GM19025 (cell line): Measurements from ENCODE around the gene SHD.
"Not testable (repeated sequence)": the region's sequence is repeated elsewhere in the genome, so short reads cannot be mapped to it uniquely, and the experiment has no call there.

Source experiments
- ATAC-seq: cut with Tn5 transposase; IDR thresholded peaks from one replicate; pipeline ENCODE4 v1.9.1; 2021; ENCODE audit warnings: mild to moderate bottlenecking, low read depth, moderate library complexity; ENCODE audit not compliant: unreplicated experiment

The SHD gene

GRCh38 chr19:4322942-4323665, 44.0 kb downstream of the SHD start:
- ATAC-seq, result no peak

GRCh38 chr19:4323692-4324091, 44.6 kb downstream of the SHD start:
- ATAC-seq, result no peak

GRCh38 chr19:4324228-4324627, 45.2 kb downstream of the SHD start:
- ATAC-seq, result no peak

- ATAC-seq, result no peak
Measured at GRCh38 chr19:4326215-4326836, 47.3 kb downstream of the SHD start.

DNA sequence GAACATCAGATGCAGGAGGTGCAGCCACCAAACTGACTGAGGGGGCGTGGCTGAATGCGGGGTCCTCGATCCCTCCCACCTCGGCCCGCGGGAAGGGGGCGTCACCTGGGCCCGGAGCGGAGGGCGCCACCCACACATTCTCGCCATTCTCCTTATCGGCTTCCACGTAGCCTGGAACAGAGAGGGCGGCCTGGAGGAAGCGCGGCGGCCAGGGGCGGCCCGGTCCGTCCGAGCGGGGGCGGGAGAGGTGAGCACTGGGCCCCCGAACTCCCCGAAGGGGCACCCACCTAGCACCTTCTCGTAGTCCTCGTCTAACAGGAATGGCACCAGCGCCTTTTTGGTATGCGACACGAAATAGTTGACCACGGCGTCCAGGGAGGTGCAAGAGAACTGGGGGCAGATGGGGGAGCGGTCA, 47.8 kb downstream of the SHD start:
- no peak for ATAC-seq

- ATAC-seq, result no peak
Measured at GRCh38 chr19:4327252-4327876, 48.3 kb downstream of the SHD start.

GRCh38 chr19:4327877-4328242, 48.8 kb downstream of the SHD start:
- no peak for ATAC-seq

- ATAC-seq, result peak; percentile 71
Measured at GRCh38 chr19:4328243-4328990, 49.4 kb downstream of the SHD start.

- not testable (repeated sequence) for ATAC-seq
Measured at GRCh38 chr19:4328991-4329681, 50.1 kb downstream of the SHD start.

- no peak for ATAC-seq
Measured at GRCh38 chr19:4329858-4330257, 50.8 kb downstream of the SHD start.

GRCh38 chr19:4334929-4335570, 56.0 kb downstream of the SHD start:
- ATAC-seq, result no peak

DNA sequence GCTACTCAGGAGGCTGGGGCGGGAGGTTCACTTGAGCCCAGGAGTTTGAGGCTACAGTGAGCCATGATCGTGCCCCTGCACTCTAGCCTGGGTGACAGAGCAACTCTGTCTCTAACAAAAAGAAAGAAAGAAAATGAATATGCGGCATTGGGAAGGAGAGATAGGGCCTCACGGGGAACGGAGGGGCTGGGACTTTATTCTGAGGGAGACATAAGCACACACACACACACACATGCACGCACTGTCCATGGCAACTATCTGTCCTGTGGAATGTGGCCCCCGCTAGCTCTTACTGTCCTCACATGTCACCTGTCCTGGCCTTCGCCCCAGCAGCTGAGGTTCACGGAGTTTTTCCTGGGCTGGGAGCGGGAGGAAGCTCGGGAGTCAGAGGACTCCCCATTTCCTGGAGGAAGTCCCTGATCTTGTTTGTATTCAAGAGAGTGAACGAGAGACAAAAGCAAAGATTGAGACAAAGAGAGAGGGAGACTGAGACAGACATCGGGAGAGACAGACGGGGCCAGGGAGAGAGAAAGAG, 58.9 kb downstream of the SHD start:
- ATAC-seq, result no peak

DNA sequence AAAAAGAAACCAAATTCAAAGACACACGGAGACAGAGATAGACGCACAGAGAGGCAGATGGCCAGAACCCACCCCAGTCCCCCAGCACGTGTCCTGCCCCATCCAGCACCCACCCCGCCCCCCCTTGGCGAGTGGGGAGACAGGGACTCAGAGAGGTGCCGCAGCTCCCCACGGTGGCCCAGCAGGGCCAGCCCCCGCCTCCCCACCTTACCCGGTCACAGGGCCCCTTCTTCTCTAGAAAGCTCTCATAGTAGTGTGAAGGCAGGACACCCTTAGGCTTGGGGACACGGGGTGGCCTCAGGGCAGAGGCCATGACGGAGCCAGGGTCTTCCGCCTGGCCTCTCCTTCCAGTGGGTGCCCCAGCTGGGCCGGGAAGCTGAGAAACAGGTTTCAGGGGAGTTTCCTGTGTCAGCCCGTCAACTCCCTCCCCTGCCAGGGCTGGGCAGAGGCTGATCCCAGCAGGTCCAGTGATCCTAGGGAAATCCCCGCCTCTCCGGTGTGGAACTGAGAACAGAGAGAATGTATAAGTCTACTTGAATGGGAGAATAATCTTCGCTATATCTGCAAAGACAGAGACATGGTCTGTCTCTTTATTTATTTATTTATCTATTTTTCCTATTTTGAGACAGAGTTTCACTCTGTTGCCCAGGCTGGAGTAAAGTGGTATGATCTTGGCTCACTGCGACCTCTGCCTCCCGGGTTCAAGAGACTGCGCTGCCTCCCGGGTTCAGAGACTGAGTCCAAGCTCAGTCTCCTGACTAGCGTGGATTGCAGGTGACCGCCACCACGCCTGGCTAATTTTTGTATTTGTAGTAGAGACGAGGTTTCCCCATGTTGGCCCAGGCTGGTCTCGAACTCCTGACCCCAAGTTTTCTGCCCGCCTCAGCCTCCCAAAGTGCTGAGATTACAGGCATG, 59.6 kb downstream of the SHD start, which contains the start of gene STAP2:
Gene STAP2, minus strand, starts transcription at position 387 of the 915 bp plus-strand sequence. Its CDS starts 74 bp downstream, at position 313.
- ATAC-seq, result no peak
